ENCODE measurements around the gene ABI2. TPM values are rescaled to one million over a fixed set of nuclear protein-coding genes. Genes with fewer than 3 reads are reported as not detected.

Gene ABI2
- total RNA-seq, 1 donor from 2014 or later: 32.7 TPM

DNA sequence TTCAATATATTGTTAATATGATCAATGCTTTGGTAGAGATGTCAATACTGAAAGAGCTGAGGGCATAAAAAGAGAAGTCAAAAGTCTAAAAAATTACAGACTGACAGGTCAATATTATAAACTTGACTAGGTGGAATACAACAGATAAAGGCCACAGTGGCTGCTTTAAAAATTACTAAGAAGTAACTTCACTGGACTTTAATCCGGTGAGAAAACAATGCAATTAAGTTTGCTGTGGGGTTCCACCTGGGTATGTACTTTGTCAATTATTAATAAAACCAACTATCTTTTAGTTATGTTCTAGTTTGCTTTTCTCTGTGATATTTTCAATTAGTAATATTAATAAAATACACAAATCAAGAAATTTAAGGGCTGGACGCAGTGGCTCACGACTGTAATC, 162.2 kb downstream of the ABI2 start:
- Mint-ChIP-seq H3K4me3 (no peak overlapping the region), H3K27ac (no peak overlapping the region), H3K9me3 (no peaks in the 10 kb centered on the region), H3K36me3 (ENCODE audit: low read depth) (peaks cover 2% of the 10 kb centered on the region), H3K4me1 (peaks cover 7% of the 10 kb centered on the region), H3K27me3 (no peaks in the 10 kb centered on the region)
- no peak for DNase-seq
- intact Hi-C loops (cut with micrococcal nuclease): loop anchor here (5.0 kb wide), 1 partner anchor 42 kb away; no protein-coding TSS in a partner anchor

DNA sequence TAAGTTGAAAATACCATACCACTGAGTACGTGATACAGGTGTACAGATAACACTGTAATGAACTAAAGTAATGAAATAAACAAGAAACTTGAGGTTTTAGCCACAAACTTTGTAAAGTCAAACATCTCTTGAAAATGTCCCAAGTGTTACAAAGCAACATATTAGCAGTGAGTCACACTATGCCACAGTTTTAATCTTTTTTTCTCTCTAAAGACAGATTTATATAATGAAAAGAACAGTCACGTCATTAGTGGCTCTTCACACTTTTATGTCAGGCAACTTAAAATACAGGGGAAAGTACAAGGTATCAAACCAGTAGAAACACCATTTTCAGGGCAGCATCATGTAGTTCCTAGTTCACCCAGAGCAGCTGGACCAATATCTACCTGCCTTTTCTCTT, 164.8 kb downstream of the ABI2 start:
- peaks cover 2% of the 10 kb centered on the region for H3K36me3 Mint-ChIP-seq (ENCODE audit: low read depth)
- no peaks in the 10 kb centered on the region for H3K27me3 Mint-ChIP-seq
- no peaks in the 10 kb centered on the region for H3K9me3 Mint-ChIP-seq
- H3K27ac Mint-ChIP-seq: no peak overlapping the region
- intact Hi-C loops (cut with micrococcal nuclease): loop anchor here (5.0 kb wide), 1 partner anchor 39 kb away; no protein-coding TSS in a partner anchor
- no peak overlapping the region for H3K4me3 Mint-ChIP-seq
- H3K4me1 Mint-ChIP-seq: peaks cover 7% of the 10 kb centered on the region
- peak; percentile 41 for DNase-seq

Other genes with a start within 250 kb of the ABI2 start
- 21.6 and 23.2 TPM in 2 replicates for gene CYP20A1, start 89.4 kb upstream of the ABI2 start, total RNA-seq
- gene RAPH1, start 206.9 kb downstream of the ABI2 start, total RNA-seq: 6.0 and 6.1 TPM in 2 replicates